H9 (cell line): ENCODE measurements around the gene WDR20. TPM values are rescaled to one million over a fixed set of nuclear protein-coding genes. Genes with fewer than 3 reads are reported as not detected.

Experiments
- DNase-seq: peaks from one replicate; pipeline ENCODE4 v3.0.0-alpha.2; 2017
- H2AFZ ChIP-seq: one replicate; pipeline ENCODE4 v1.6.1; 2013; ENCODE audit warnings: mild to moderate bottlenecking, low read length, control low read depth, moderate library complexity
- H2AK5ac ChIP-seq: 2 replicates; pipeline ENCODE4 v1.6.1; 2013; ENCODE audit warnings: low read length, control low read depth, mixed read lengths; ENCODE audit not compliant: insufficient read length
- H2BK120ac ChIP-seq: one replicate; pipeline ENCODE4 v1.6.1; 2013; ENCODE audit warnings: low read depth, mild to moderate bottlenecking, low read length, control low read depth, inconsistent platforms; ENCODE audit not compliant: poor library complexity, severe bottlenecking
- H2BK12ac ChIP-seq: 2 replicates; pipeline ENCODE4 v1.6.1; 2013; ENCODE audit warnings: low read length, control low read depth, mixed read lengths, low read depth; ENCODE audit not compliant: insufficient read length
- H2BK15ac ChIP-seq: 2 replicates; pipeline ENCODE4 v1.6.1; 2013; ENCODE audit warnings: low read depth, low read length, control low read depth
- H2BK20ac ChIP-seq: one replicate; pipeline ENCODE4 v1.6.1; 2013; ENCODE audit warnings: low read depth, mild to moderate bottlenecking, low read length, control low read depth, inconsistent platforms; ENCODE audit not compliant: poor library complexity, severe bottlenecking
- H2BK5ac ChIP-seq: 2 replicates; pipeline ENCODE4 v1.6.1; 2013; ENCODE audit warnings: low read length, control low read depth, mixed read lengths; ENCODE audit not compliant: insufficient read length
- H3K14ac ChIP-seq: 2 replicates; pipeline ENCODE4 v1.6.1; 2013; ENCODE audit warnings: low read length, control low read depth; ENCODE audit not compliant: insufficient read depth
- H3K18ac ChIP-seq: 2 replicates; pipeline ENCODE4 v1.6.1; 2013; ENCODE audit warnings: low read depth, mild to moderate bottlenecking, mixed read lengths, low read length, control low read depth; ENCODE audit not compliant: insufficient read length
- H3K23ac ChIP-seq: 2 replicates; pipeline ENCODE4 v1.6.1; 2013; ENCODE audit warnings: low read length, control low read depth, mixed read lengths, low read depth; ENCODE audit not compliant: insufficient read length
- H3K23me2 ChIP-seq: 2 replicates; pipeline ENCODE4 v1.6.1; 2013; ENCODE audit warnings: low read depth, mild to moderate bottlenecking, mixed read lengths, low read length, control low read depth; ENCODE audit not compliant: insufficient read length, poor library complexity, severe bottlenecking
- H3K27ac ChIP-seq: 2 replicates; pipeline ENCODE4 v1.5.1; 2013; ENCODE audit warnings: low read length, control low read depth, mixed read lengths, low read depth; ENCODE audit not compliant: insufficient read length
- H3K27me3 ChIP-seq: 2 replicates; pipeline ENCODE4 v1.6.1; 2013; ENCODE audit warnings: low read length, control low read depth, inconsistent platforms; ENCODE audit not compliant: insufficient read depth
- H3K4ac ChIP-seq: 2 replicates; pipeline ENCODE4 v1.6.1; 2013; ENCODE audit warnings: low read depth, mild to moderate bottlenecking, control low read depth, inconsistent platforms, low read length, moderate library complexity
- H3K4me1 ChIP-seq: 2 replicates; pipeline ENCODE4 v1.6.1; 2013; ENCODE audit warnings: low read length, control low read depth, inconsistent platforms; ENCODE audit not compliant: insufficient read depth
- H3K4me2 ChIP-seq: 2 replicates; pipeline ENCODE4 v1.6.1; 2013; ENCODE audit warnings: low read length, control low read depth, mixed read lengths; ENCODE audit not compliant: insufficient read length, insufficient read depth
- H3K56ac ChIP-seq: 2 replicates; pipeline ENCODE4 v1.6.1; 2013; ENCODE audit warnings: low read depth, mild to moderate bottlenecking, mixed read lengths, low read length, control low read depth; ENCODE audit not compliant: insufficient read length
- H3K79me1 ChIP-seq: 2 replicates; pipeline ENCODE4 v1.6.1; 2013; ENCODE audit warnings: low read depth, mild to moderate bottlenecking, moderate library complexity, low read length, control low read depth, inconsistent platforms; ENCODE audit not compliant: insufficient read depth, poor library complexity, severe bottlenecking
- H3K79me2 ChIP-seq: 2 replicates; pipeline ENCODE4 v1.6.1; 2013; ENCODE audit warnings: low read length, control low read depth, inconsistent platforms; ENCODE audit not compliant: insufficient read depth
- H3K9ac ChIP-seq: 2 replicates; pipeline ENCODE4 v1.6.1; 2013; ENCODE audit warnings: low read length, control low read depth, mixed read lengths; ENCODE audit not compliant: insufficient read length; ENCODE audit errors: extremely low read depth
- H3K9me3 ChIP-seq: one replicate; pipeline ENCODE4 v1.6.1; 2013; ENCODE audit warnings: low read depth, low read length, inconsistent platforms; ENCODE audit not compliant: control insufficient read depth
- H3T11ph ChIP-seq: one replicate; pipeline ENCODE4 v1.6.1; 2013; ENCODE audit warnings: mild to moderate bottlenecking, low read length, control low read depth, inconsistent platforms
- H4K20me1 ChIP-seq: one replicate; pipeline ENCODE4 v1.6.1; 2013; ENCODE audit not compliant: control insufficient read depth, insufficient read length, insufficient read depth
- H4K5ac ChIP-seq: 2 replicates; pipeline ENCODE4 v1.6.1; 2013; ENCODE audit warnings: low read depth, mild to moderate bottlenecking, mixed read lengths, low read length, control low read depth; ENCODE audit not compliant: insufficient read length
- H4K8ac ChIP-seq: replicated peaks from 2 replicates; pipeline ENCODE4 v1.6.1; 2013; ENCODE audit warnings: low read length, control low read depth, mixed read lengths, low read depth; ENCODE audit not compliant: insufficient read length
- H4K91ac ChIP-seq: 2 replicates; pipeline ENCODE4 v1.6.1; 2013; ENCODE audit warnings: low read depth, mild to moderate bottlenecking, moderate library complexity, mixed read lengths, low read length, control low read depth; ENCODE audit not compliant: insufficient read length
- H3K27ac Mint-ChIP-seq, 3 experiments: 2 replicates in 2 of 3; 3 replicates in 1 of 3; pipeline ENCODE4 v1.8.0; 2020 to 2021; ENCODE audit warnings: mixed read lengths in 3 of 3, mild to moderate bottlenecking in 1 of 3, moderate library complexity in 1 of 3
- H3K27me3 Mint-ChIP-seq: 2 replicates; pipeline ENCODE4 v1.8.0; 2021; ENCODE audit warnings: low read depth, mild to moderate bottlenecking, moderate library complexity, mixed read lengths
- H3K36me3 Mint-ChIP-seq, 3 experiments: 2 replicates in 2 of 3; 3 replicates in 1 of 3; pipeline ENCODE4 v1.8.0; 2020 to 2021; ENCODE audit warnings: low read depth in 3 of 3, mixed read lengths in 3 of 3; ENCODE audit not compliant: insufficient read depth in 1 of 3
- H3K4me1 Mint-ChIP-seq, 2 experiments: 2 replicates each; pipeline ENCODE4 v1.8.0; 2020; ENCODE audit warnings: mixed read lengths in 2 of 2
- H3K4me3 Mint-ChIP-seq, 2 experiments: 2 replicates in 1 of 2; 3 replicates in 1 of 2; pipeline ENCODE4 v1.8.0; 2020 to 2021; ENCODE audit warnings: mild to moderate bottlenecking in 2 of 2, mixed read lengths in 2 of 2, moderate library complexity in 1 of 2
- H3K9me3 Mint-ChIP-seq, 2 experiments: 2 replicates in 1 of 2; 3 replicates in 1 of 2; pipeline ENCODE4 v1.8.0; 2020; ENCODE audit warnings: mild to moderate bottlenecking in 2 of 2, mixed read lengths in 2 of 2, moderate library complexity in 1 of 2
- WGBS: extraction: QIAGEN DNeasy Blood & Tissue Kit; methylation state at CpG from one replicate; pipeline ENCODE4 v1.1.7; 2013; ENCODE audit warnings: missing lambda C conversion rate, low lambda C conversion rate, mixed read lengths; ENCODE audit not compliant: insufficient read length; ENCODE audit errors: extremely low coverage; 5-methylcytosine and 5-hydroxymethylcytosine counted together
- total RNA-seq: library from RNA; stranded (reverse); gene quantifications from 2 replicates; pipeline ENCODE4 v1.2.1, GENCODE V29; 2021
- TF ChIP-seq, protein P1 (sequence below): fragments of 200-600 bp; sonication (generic); conservative IDR thresholded peaks from 3 replicates; pipeline ENCODE4 v1.8.0; 2021; ENCODE audit warnings: antibody characterized with exemption, mild to moderate bottlenecking

Gene WDR20
- total RNA-seq, 1 experiment from 2014 or later: 31.6 TPM

GRCh38 chr14:102238131-102238530, 98.4 kb downstream of the WDR20 start:
- H2BK12ac ChIP-seq: no peak overlapping the region
- H3K27me3 ChIP-seq: no peaks in the 10 kb centered on the region
- no peak overlapping the region for H2AK5ac ChIP-seq
- H3K14ac ChIP-seq: no peak overlapping the region
- no peaks in the 10 kb centered on the region for H3K23me2 ChIP-seq
- Mint-ChIP-seq H3K27ac (no peak overlapping the region), H3K4me3 (no peak overlapping the region), H3K36me3 (peaks cover 0 to 7% (median 0%) of the 10 kb centered on the region in 3 experiments; a peak in 3 of 7 replicates), H3K27me3 (no peaks in the 10 kb centered on the region; the same call in 1 of the 2 replicates), H3K9me3 (no peaks in the 10 kb centered on the region; a peak in 4 of 5 replicates), H3K4me1 (no peaks in the 10 kb centered on the region)
- DNase-seq: no peak
- H4K91ac ChIP-seq: no peak overlapping the region
- no peak overlapping the region for H3K23ac ChIP-seq
- H4K8ac ChIP-seq: no peak overlapping the region
- WGBS: no CpG with 5 or more reads among the region's 4 CpGs
- no peaks in the 10 kb centered on the region for H3K9me3 ChIP-seq
- no peak overlapping the region for H3K18ac ChIP-seq
- H3K4me1 ChIP-seq: no peaks in the 10 kb centered on the region
- no peak overlapping the region for H2AFZ ChIP-seq
- no peaks in the 10 kb centered on the region for H3K79me2 ChIP-seq
- no peak overlapping the region for H2BK20ac ChIP-seq
- TF ChIP-seq, protein P1, sequence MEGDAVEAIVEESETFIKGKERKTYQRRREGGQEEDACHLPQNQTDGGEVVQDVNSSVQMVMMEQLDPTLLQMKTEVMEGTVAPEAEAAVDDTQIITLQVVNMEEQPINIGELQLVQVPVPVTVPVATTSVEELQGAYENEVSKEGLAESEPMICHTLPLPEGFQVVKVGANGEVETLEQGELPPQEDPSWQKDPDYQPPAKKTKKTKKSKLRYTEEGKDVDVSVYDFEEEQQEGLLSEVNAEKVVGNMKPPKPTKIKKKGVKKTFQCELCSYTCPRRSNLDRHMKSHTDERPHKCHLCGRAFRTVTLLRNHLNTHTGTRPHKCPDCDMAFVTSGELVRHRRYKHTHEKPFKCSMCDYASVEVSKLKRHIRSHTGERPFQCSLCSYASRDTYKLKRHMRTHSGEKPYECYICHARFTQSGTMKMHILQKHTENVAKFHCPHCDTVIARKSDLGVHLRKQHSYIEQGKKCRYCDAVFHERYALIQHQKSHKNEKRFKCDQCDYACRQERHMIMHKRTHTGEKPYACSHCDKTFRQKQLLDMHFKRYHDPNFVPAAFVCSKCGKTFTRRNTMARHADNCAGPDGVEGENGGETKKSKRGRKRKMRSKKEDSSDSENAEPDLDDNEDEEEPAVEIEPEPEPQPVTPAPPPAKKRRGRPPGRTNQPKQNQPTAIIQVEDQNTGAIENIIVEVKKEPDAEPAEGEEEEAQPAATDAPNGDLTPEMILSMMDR: no peak
- no peak overlapping the region for H2BK5ac ChIP-seq
- no peak overlapping the region for H3K27ac ChIP-seq
- no peak overlapping the region for H3K56ac ChIP-seq
- H2BK15ac ChIP-seq: no peak overlapping the region
- H4K20me1 ChIP-seq: no peaks in the 10 kb centered on the region
- H3K4me2 ChIP-seq: no peak overlapping the region
- no peak overlapping the region for H3K9ac ChIP-seq
- H2BK120ac ChIP-seq: no peak overlapping the region
- no peak overlapping the region for H3K4ac ChIP-seq
- H3K79me1 ChIP-seq: no peaks in the 10 kb centered on the region
- H4K5ac ChIP-seq: no peak overlapping the region
- H3T11ph ChIP-seq: no peak overlapping the region
